Endometrial microvascular endothelial cells (primary cell): ENCODE measurements around the gene GUCY2D. TPM values are rescaled to one million over a fixed set of nuclear protein-coding genes. Genes with fewer than 3 reads are reported as not detected.

Experiments
- in situ Hi-C: cut with HindIII; loops from 2 replicates; pipeline ENCODE4 v1.10.0; 2017; ENCODE audit warnings: low sequenced_read_pairs, low pct_unique_long_range_greater_than_20kb; ENCODE audit errors: inconsistent ontology term
- total RNA-seq: library from RNA; depleted of rRNA; stranded (reverse); fragments of >200 nt; gene quantifications from one replicate; pipeline ENCODE4 v1.2.3, GENCODE V29; 2015; ENCODE audit errors: inconsistent ontology term

GUCY2D gene
- total RNA-seq, 1 donor from 2014 or later: not detected

DNA sequence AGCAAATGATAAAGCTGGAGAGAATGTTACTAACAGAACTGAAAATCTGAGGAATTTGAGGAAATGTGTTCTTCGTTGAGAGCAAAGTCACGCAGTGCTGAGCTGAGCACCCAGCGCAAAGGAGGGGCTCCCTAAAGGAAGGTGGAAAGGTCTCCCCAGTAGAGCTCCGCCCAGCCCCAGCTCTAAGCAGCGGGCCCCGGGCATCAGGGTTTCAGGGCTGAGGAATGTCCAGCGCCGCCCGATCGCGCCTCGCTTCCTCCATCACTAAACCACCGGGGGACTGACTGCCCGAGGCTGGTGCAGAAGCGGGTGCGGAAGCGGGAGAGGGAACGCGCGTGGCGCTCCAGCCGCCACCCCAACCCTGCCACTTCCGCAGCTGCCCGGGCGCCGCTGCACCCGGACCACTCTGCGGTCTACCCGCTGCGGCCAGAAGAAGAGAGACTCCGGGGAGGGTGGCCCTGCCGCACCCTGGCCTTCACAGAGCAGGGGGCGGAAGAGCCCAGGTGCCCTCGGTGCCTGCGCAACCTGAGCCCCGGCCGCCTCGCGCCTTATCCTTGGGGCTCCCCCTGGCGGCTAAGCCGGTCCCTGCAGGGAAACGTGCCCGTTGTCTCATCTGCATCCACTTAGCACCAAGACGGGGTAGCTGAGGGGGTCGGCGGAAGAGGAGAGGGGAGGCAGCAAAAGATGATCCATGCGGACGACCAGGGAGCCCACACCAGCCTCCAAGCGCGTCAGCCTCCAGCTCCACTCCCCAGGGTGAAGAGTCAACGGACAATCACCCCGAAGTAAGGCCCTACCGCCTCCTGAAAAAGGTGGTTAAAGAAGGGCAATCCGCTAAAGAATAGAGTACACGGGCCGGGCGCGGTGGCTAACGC, 12.4 kb upstream of the GUCY2D start:
- in situ Hi-C loops: no loop called here

DNA sequence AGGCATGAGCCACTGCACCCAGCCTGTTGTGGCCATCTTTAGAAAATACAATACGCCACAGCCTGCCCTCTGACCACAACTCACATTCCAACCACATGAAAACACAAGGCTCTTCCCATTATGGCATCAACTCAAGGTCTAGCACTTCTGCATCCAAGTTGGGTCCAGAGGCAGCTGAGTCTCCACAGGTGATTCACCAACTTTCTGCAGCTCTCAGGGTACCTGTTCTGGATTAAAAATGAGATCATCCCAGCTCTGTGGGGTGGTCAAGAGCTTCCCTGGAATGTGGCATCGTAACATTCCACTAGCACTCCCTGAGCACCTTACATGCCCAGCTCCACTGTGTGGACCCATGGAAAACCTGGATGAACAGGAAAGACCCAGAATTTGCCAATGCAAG, 9.9 kb upstream of the GUCY2D start:
- in situ Hi-C loops: no loop called here

DNA sequence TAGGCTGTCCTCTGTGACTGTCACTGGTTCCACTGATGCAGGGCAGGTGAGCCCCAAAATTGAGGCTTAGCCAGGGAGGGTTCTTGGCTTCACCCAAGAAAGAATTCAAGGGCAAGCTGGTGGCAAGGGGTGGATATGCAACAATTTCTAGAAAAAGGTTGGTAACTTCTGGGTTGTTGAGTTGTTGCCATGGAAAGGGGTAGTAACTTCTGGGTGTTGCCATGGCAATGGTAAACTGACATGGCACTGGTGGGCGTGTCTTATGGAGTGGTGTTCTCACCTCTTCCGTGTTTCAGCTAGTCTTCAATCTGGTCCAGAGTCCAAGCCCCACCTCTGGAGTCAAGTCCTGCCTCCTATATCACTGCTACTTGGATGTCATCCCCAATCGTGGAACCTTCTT, 9.5 kb upstream of the GUCY2D start:
- in situ Hi-C loops: no loop called here

DNA sequence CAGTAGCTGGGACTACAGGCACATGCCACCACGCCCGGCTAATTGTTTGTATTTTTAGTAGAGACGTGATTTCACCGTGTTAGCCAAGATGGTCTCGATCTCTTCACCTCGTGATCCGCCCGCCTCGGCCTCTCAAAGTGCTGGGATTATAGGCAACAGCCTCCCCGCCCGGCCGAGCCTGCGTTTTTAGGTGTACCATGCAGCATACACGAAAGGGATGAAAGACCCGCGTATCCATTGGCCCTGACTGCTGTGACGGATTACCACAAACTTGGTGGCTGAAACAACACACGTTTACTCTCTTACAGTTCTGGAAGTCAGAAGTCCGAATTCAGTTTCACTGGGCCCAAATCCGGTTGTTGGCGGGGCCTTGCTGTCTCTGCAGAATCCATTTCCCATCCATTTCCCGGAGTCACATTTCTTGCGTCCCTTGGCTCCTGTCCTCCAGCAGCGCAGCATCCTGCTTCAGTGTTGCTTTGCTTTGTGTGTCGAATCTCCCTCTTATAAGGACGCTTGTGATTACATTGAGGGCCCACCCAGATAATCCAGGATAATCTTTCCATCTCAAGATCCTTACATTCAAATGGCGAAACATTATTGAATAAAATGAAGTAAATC, 8.3 kb upstream of the GUCY2D start:
- in situ Hi-C loops: no loop called here

DNA sequence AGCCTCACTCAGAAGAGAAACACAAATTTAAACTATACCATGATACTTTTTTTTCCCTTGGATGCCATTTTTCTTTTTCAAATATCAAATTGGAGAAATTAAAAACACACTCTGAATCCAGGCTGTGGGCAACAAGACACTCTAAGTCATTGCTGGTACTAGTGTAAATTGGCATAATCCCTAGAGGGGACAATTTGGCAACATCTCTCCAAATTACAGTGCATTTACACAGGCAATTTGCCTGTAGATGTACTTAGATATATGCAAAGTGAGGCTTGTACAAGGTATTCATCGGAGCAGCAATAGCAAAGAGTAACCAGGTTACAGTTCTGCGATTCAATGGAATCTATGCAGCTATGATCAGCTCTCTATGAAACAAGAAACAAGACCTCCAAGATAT, 6.7 kb upstream of the GUCY2D start:
- in situ Hi-C loops: no loop called here

DNA sequence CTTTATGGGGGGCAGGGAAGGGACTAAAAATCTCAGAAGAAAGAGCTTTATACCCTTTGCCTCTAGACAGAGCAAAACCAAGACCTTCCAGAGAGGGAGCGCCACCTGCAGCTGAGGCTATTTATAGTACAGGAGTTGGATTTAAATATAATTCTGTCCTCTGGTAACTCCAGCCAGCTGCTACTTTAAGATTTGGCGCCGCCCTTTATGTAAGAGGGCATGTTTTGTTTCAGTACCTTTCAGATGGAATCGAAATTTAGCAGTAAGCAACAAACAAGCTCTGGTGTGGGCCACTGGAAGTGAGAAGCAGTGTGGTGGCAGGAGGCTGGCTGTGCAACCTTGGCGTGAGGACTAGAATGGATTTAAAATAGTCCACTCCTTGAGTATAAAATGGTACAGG, 5.2 kb upstream of the GUCY2D start:
- in situ Hi-C loops: no loop called here

DNA sequence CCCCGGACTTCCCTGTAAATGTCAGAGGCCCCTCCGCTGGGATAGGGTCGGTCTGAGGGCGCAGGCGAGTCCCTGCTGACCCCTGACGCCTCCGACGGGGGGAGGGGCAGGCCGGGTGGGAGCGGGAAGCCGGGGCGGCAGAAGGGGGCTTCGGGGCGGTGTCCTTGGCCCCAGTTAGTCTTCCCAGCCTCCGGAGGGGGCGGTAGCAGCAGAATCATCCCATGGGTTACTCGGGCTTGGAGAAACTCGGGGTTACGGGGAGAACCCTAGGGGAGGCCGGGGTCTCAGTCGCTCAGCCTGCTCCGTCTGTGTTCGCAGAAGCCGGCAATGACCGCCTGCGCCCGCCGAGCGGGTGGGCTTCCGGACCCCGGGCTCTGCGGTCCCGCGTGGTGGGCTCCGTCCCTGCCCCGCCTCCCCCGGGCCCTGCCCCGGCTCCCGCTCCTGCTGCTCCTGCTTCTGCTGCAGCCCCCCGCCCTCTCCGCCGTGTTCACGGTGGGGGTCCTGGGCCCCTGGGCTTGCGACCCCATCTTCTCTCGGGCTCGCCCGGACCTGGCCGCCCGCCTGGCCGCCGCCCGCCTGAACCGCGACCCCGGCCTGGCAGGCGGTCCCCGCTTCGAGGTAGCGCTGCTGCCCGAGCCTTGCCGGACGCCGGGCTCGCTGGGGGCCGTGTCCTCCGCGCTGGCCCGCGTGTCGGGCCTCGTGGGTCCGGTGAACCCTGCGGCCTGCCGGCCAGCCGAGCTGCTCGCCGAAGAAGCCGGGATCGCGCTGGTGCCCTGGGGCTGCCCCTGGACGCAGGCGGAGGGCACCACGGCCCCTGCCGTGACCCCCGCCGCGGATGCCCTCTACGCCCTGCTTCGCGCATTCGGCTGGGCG, 542 bp downstream of the GUCY2D start:
- in situ Hi-C loops: no loop called here

DNA sequence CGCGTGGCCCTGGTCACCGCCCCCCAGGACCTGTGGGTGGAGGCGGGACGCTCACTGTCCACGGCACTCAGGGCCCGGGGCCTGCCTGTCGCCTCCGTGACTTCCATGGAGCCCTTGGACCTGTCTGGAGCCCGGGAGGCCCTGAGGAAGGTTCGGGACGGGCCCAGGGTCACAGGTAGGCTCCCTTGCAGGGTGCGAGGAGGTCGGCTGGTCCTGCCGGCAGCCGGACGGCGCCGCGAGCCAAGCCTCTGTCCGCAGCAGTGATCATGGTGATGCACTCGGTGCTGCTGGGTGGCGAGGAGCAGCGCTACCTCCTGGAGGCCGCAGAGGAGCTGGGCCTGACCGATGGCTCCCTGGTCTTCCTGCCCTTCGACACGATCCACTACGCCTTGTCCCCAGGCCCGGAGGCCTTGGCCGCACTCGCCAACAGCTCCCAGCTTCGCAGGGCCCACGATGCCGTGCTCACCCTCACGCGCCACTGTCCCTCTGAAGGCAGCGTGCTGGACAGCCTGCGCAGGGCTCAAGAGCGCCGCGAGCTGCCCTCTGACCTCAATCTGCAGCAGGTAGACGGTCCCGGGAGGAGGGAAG, 1.3 kb downstream of the GUCY2D start:
- in situ Hi-C loops: no loop called here

DNA sequence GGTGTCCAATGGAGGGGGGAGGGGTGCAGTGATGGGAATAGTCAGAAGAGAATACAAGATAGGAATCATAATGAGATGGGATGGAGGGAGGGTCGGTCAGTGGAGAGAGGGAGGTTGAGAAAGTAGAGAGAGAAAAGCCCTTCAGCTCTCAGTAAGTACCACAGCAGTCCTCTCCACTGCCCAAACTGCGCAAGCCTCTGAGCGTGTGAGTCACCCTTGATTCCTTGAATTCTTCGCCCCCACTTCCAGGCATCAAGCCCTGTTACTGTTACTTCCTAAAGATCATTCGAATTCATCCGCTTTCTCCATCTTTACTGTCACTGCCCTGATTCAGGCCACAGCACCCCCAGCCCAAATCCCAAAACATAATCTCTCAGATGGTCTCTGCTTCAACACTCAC, 2.5 kb downstream of the GUCY2D start:
- in situ Hi-C loops: no loop called here

DNA sequence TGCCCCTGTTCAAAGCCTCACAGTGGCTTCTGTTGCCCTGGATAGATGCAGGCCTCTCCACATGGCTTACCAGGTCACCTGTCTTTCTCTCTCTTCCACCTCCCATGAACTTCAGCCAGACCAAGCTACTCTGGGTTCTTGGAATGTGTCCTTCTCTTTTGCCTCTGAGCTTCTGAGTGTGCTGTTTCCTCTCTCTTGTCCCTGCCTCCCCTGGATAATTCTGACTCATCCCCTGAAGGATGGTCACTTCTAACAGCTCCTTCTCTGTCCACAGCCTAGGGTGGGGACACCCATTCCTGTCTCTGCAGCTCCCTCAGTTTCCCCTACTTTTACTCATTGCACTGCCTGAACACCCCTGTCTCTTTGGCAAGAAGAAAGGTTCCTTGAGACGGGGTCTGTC, 2.9 kb downstream of the GUCY2D start:
- in situ Hi-C loops: no loop called here

DNA sequence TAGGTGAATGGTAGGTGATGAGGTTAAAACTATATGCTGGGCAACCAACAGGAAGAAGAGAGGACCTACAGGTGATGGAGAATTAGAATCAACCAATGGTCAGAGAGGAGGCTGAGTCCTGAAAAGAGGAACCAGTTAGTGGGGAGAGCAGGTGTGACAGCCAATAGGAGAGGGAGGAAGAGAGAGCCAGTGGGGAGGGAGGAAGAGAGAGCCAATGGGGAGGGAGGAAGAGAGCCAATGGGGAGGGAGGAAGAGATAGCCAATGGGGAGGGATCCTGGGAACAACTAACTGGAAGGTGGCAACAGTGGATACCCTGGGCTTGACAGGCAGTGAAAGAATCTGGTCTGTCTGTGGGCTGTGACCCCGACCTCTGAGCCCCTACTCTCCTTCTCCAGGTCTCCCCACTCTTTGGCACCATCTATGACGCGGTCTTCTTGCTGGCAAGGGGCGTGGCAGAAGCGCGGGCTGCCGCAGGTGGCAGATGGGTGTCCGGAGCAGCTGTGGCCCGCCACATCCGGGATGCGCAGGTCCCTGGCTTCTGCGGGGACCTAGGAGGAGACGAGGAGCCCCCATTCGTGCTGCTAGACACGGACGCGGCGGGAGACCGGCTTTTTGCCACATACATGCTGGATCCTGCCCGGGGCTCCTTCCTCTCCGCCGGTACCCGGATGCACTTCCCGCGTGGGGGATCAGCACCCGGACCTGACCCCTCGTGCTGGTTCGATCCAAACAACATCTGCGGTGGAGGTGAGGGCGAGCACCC, 3.7 kb downstream of the GUCY2D start:
- in situ Hi-C loops: no loop called here

DNA sequence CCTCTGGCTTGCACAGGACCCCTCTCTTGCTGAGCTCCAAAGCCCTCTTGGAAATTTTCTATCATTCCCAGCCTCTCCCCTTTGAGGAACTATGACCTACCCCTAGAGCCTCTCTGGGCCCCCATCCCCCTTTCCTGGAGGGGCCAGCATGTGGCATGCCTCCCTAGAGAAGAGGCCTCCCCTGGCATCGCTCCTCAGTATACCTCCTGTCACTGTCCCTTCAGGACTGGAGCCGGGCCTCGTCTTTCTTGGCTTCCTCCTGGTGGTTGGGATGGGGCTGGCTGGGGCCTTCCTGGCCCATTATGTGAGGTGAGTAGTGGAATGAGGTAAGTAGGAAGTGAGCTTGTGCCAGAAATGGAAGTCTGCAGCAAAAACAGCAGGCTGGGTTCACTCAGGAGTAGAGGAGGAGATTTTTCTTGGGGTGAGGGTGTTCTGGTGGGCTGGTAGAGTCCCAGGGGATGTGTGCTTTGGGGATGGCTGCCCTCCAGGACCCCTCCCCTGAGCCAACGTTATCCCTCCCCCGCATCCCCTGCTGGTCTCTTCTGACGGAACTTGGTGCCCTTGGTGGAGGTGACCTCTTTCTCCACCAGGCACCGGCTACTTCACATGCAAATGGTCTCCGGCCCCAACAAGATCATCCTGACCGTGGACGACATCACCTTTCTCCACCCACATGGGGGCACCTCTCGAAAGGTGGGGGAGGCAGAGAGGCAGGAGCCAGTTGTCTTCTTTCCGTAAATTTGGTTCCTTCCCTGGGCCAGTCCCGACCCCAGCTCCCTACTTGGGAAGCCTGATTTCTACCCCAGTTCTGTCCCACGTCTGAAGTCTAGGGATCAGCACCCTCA, 4.6 kb downstream of the GUCY2D start:
- in situ Hi-C loops: no loop called here

DNA sequence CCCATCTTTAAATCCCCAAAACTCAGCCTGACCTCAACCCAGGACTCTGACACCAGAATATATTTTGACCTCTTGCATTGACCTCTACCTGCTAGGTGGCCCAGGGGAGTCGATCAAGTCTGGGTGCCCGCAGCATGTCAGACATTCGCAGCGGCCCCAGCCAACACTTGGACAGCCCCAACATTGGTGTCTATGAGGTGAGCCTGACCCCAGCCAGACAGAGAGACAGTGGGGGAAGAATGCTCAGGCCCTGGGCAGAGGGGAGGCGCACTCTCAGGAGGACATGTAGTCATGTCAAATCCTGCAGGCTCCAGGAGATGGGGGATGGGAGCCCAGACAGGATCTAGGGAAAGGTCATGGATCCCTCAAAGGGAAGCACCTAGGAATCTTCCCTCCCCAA, 5.4 kb downstream of the GUCY2D start:
- in situ Hi-C loops: no loop called here

DNA sequence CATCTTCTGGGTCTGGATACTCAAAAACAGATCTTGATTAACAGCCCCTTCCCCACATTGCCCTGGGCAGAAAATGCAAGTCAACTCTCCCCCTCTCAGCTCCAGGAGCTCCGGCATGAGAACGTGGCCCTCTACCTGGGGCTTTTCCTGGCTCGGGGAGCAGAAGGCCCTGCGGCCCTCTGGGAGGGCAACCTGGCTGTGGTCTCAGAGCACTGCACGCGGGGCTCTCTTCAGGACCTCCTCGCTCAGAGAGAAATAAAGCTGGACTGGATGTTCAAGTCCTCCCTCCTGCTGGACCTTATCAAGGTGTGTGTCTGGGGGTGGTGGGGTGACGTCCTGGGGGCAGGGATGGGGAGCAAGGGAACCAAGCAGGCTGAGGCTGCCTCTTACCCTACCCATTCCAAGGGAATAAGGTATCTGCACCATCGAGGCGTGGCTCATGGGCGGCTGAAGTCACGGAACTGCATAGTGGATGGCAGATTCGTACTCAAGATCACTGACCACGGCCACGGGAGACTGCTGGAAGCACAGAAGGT, 9.7 kb downstream of the GUCY2D start:
- in situ Hi-C loops: no loop called here

DNA sequence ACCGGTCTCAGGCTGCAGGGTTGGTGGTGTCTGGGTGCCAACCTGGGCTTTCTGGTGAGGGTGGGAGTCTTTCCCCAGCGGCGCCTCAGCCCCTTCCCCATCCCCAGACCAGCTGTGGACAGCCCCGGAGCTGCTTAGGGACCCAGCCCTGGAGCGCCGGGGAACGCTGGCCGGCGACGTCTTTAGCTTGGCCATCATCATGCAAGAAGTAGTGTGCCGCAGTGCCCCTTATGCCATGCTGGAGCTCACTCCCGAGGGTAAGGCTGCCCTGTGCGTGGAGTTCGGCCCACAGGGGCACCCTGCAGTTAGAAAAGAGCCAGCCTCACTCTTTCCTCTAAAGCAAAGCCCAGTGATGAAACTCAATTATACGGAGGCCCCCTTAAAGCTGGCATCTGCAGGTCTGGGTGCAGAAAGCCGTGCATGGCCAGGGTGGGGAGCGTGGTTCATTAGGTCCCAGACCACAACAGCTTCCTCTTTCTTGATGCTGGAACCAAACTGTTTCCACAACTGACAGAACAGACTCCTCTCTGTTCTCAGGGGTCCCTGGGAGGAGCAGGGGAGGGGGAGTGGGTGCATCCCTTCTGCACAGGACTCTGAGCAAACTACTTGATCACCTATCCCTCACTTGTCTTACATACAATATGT, 10.7 kb downstream of the GUCY2D start:
- in situ Hi-C loops: no loop called here

DNA sequence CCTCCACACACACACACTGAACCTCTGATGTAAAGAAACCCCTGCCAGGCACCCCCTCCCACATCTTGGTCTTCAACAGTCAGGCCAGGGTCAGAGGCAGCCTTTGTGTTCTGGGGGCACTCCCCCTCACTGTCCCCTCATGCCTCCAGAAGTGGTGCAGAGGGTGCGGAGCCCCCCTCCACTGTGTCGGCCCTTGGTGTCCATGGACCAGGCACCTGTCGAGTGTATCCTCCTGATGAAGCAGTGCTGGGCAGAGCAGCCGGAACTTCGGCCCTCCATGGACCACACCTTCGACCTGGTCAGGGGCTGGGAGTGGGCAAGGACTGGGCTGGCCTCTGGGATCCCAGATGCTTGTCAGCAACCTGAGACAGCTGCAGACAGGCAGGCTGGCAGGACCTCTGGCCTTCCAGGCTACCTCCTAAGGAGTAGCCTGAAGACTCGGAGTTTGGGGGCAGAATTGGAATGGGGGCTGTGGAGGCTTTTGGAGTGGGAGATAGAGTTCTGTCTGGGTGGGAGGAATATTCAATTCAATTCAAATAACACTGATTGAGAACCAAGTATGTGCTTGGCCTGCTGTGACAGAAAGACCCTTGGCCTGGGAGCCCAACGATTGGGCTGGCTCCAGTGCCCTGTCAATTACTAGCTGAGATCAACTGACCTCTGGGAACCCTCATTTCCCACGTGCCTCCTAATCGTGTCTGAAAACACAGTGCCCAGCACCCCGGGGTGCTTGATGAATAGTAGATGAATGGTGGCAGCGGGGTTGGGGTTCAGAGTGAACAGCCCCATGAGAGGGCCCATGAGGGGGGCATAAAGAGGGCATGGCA, 11.5 kb downstream of the GUCY2D start:
- in situ Hi-C loops: no loop called here

DNA sequence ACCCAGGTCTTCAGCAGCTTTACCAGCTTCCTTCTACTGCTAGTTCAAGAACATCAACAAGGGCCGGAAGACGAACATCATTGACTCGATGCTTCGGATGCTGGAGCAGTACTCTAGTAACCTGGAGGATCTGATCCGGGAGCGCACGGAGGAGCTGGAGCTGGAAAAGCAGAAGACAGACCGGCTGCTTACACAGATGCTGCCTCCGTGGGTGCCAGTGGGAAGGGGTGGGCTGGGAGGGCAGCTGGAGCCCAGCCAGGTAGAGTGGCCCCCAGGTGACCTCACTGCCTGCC, 12.1 kb downstream of the GUCY2D start:
- in situ Hi-C loops: no loop called here
